ENCODE results near the gene NUDT1. TPM values are rescaled to one million over a fixed set of nuclear protein-coding genes. Genes with fewer than 3 reads are reported as not detected.

Gene NUDT1
- total RNA-seq, 1 donor from 2014 or later: 14.2 TPM

DNA sequence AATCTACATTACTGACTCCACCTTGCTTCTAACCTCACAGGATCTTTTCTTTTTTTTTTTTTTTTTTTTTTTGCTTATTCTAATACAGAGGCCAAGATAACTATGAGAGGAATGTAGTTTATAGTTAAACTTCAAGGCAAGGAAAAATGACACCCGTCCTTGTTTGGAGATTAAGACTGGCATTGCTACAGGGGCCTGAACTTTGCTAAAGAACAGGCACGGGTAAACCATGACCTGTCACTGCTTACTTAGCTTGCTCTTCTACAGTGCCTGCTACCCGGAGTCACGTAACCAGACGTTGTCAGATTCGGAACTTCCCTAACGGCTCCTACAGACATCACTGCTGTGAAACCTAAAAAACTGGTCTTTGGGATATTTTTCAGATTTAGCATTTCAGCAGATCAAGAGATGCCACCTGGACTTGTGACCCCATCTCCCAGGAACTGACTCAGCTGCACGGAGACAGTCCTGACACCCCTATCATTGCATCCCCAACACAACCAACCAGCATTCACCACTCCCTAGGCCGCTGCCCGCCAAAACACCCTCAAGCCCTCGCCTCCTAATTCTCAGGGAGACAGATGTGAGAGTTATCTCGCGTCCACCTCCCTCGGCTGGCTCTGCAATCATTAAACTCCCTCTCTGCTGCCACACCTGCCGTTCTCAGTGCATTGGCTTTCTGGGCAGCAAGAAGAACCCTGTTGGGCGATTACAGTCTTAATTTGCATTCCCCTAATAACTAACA is 36.8 kb upstream of the NUDT1 start:
- H3K27ac Mint-ChIP-seq (ENCODE audit: unreplicated experiment): no peak overlapping the region
- DNase-seq (ENCODE audit: low spot score): no peak
- no peaks in the 10 kb centered on the region for H3K4me1 Mint-ChIP-seq (ENCODE audit: unreplicated experiment)
- TF ChIP-seq, protein P1, sequence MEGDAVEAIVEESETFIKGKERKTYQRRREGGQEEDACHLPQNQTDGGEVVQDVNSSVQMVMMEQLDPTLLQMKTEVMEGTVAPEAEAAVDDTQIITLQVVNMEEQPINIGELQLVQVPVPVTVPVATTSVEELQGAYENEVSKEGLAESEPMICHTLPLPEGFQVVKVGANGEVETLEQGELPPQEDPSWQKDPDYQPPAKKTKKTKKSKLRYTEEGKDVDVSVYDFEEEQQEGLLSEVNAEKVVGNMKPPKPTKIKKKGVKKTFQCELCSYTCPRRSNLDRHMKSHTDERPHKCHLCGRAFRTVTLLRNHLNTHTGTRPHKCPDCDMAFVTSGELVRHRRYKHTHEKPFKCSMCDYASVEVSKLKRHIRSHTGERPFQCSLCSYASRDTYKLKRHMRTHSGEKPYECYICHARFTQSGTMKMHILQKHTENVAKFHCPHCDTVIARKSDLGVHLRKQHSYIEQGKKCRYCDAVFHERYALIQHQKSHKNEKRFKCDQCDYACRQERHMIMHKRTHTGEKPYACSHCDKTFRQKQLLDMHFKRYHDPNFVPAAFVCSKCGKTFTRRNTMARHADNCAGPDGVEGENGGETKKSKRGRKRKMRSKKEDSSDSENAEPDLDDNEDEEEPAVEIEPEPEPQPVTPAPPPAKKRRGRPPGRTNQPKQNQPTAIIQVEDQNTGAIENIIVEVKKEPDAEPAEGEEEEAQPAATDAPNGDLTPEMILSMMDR (IDR thresholded peaks at IDR 0.05; ENCODE audit: unreplicated experiment): no peak
- no peak overlapping the region for H3K4me3 Mint-ChIP-seq (ENCODE audit: unreplicated experiment)
- H3K27me3 Mint-ChIP-seq (ENCODE audit: unreplicated experiment): peaks cover 3% of the 10 kb centered on the region
- no peaks in the 10 kb centered on the region for H3K9me3 Mint-ChIP-seq (ENCODE audit: unreplicated experiment)
- peaks cover 21% of the 10 kb centered on the region for H3K36me3 Mint-ChIP-seq (ENCODE audit: low read depth, unreplicated experiment)

DNA sequence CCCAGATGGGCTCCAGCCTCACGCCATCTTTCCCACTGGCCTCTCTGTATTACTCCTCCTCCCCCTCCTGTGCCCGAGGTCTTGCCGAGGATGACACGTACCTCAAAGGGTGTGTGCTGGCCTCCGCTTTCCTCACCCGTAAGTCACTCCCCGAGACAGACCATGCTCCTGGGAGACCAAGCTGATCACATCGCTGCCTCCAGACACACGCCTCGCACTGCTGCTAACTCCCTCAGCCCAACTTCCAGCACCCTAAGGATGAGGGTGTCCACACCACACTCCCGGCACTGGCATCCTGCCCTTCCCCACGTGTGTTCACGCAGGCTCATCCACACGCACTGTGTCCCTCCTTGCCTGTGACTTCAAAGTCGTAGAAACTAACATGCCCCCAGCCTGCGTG is 33.3 kb upstream of the NUDT1 start:
- no peaks in the 10 kb centered on the region for H3K4me1 Mint-ChIP-seq (ENCODE audit: unreplicated experiment)
- TF ChIP-seq, protein P1 (IDR thresholded peaks at IDR 0.05; ENCODE audit: unreplicated experiment): no peak
- H3K9me3 Mint-ChIP-seq (ENCODE audit: unreplicated experiment): no peaks in the 10 kb centered on the region
- H3K27me3 Mint-ChIP-seq (ENCODE audit: unreplicated experiment): peaks cover 7% of the 10 kb centered on the region
- H3K36me3 Mint-ChIP-seq (ENCODE audit: low read depth, unreplicated experiment): peaks cover 41% of the 10 kb centered on the region
- no peak for DNase-seq (ENCODE audit: low spot score)
- H3K4me3 Mint-ChIP-seq (ENCODE audit: unreplicated experiment): no peak overlapping the region
- no peak overlapping the region for H3K27ac Mint-ChIP-seq (ENCODE audit: unreplicated experiment)

DNA sequence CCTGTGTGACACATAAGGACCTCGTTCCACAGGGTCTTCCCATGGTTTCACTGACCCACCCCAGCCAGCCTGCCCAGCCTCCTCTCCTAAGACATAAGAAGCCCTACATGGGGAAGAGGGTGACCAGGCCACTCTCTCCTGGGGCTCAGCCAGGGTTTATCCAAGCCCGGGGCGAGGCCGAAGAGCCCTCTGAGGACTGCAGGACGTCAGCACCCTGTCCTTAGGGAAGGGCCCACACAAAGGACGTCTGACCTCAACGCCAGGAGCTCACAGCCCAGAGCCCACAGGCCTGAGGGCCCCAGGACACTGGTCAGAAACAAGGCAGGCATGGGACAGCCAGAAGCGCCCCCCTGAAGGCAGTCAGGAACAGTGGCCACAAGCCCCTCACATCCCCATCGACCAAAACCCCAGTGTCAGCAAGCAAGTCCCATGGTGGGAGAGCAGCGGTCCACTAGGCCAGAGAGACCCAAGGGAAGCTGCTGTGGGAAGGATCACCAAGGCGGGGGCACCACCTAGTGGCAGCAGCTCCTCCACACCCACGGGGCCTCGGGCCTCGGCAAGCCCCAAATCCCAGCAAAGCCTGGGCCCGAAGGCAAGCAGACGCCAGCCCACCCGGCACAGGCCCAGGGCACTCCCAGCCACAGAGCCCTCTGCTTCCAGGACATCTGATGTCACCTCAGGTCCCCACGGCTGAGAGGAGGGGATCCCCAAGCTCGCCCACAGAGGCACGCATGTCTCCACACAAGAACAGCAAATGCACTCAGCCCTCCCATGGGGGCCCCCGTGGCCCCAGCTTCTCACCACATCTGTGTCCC is 32.7 kb upstream of the NUDT1 start:
- TF ChIP-seq, protein P1 (IDR thresholded peaks at IDR 0.05; ENCODE audit: unreplicated experiment): peak; percentile 53
- Mint-ChIP-seq H3K27ac (ENCODE audit: unreplicated experiment) (no peak overlapping the region), H3K4me3 (ENCODE audit: unreplicated experiment) (no peak overlapping the region), H3K9me3 (ENCODE audit: unreplicated experiment) (no peaks in the 10 kb centered on the region), H3K36me3 (ENCODE audit: low read depth, unreplicated experiment) (peaks cover 41% of the 10 kb centered on the region), H3K27me3 (ENCODE audit: unreplicated experiment) (peaks cover 7% of the 10 kb centered on the region), H3K4me1 (ENCODE audit: unreplicated experiment) (no peaks in the 10 kb centered on the region)
- DNase-seq (ENCODE audit: low spot score): peak; percentile 78

DNA sequence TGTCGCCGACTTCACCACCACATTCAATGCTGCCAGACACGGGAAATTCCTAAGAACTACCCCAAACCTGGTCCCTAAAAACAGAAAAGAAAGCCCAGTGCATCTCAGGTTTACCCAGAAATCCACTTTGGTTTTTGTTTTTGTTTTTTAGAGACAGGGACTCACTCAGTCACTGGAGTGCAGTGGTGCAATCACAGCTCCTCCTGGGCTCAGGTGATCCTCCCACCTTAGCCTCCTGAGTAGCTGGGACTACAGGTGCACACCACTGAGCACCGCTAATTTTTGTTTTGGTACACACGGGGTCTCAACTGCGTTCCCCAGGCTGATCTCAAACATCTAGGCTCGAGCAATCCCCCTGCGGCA is 32.1 kb upstream of the NUDT1 start:
- no peak overlapping the region for H3K4me3 Mint-ChIP-seq (ENCODE audit: unreplicated experiment)
- H3K4me1 Mint-ChIP-seq (ENCODE audit: unreplicated experiment): no peaks in the 10 kb centered on the region
- H3K27me3 Mint-ChIP-seq (ENCODE audit: unreplicated experiment): peaks cover 7% of the 10 kb centered on the region
- no peak overlapping the region for H3K27ac Mint-ChIP-seq (ENCODE audit: unreplicated experiment)
- TF ChIP-seq, protein P1 (IDR thresholded peaks at IDR 0.05; ENCODE audit: unreplicated experiment): no peak
- DNase-seq (ENCODE audit: low spot score): no peak
- H3K36me3 Mint-ChIP-seq (ENCODE audit: low read depth, unreplicated experiment): peaks cover 39% of the 10 kb centered on the region
- H3K9me3 Mint-ChIP-seq (ENCODE audit: unreplicated experiment): no peaks in the 10 kb centered on the region
